GM12875 (cell line): ENCODE results near the gene SLC1A4.
"Not testable (repeated sequence)": the region's sequence is repeated elsewhere in the genome, so short reads cannot be mapped to it uniquely, and the experiment has no call there.

Experiments
- H3K4me3 ChIP-seq: one replicate; pipeline ENCODE4 v1.5.1; 2011; ENCODE audit warnings: low read depth, low read length, control low read depth
- CTCF ChIP-seq: IDR thresholded peaks from 2 replicates; pipeline ENCODE4 v1.5.1; 2011; ENCODE audit warnings: low read depth, mild to moderate bottlenecking, control low read depth, inconsistent platforms, low read length, moderate library complexity, borderline replicate concordance; ENCODE audit not compliant: insufficient read depth

Gene SLC1A4

GRCh38 chr2:64952511-64953482, 36.4 kb upstream of the SLC1A4 start:
- H3K4me3 ChIP-seq: no peak overlapping the region
- no peak for TF ChIP-seq CTCF

- no peak for TF ChIP-seq CTCF
- H3K4me3 ChIP-seq: no peak overlapping the region
These were observed 33.7 kb upstream of the SLC1A4 start for GRCh38 chr2:64955467-64955866.

DNA sequence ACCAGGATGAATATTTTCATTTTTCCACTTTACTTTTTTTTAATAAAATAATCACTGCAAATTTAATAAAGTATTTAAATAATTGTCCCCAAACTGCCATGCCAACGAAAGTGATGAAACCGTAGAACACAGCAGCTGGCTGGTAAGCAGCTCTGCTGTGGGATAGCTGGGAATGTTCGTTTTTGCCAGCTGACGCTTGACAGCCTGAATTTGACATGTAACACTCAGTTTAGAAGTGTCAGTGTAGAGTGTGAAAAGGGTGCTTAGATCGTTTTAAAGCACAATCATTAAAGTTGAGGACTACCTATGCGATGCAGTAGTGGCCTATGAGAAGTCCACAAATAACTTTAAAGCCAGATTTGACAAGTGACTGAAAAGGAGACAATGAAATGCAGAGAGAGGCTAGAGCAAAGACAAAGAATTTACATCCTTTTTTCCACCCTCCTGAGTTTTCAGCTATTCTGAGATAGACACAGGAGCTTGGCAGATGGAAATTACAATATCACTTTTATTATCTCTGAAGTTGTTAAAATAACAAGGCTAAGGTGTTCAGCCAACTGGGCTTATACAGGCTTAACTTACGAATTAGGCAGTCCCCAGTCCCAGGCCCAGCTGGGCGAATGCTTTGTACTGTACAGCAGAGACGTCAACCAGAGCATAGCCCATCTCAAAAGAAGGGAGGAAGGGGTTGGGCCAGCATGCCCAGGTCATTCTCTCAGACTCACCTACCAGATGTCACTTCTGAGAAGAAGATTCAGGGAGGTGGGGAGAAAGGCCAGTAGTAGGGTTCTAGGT, 31.9 kb upstream of the SLC1A4 start:
- H3K4me3 ChIP-seq: no peak overlapping the region
- TF ChIP-seq CTCF: no peak

DNA sequence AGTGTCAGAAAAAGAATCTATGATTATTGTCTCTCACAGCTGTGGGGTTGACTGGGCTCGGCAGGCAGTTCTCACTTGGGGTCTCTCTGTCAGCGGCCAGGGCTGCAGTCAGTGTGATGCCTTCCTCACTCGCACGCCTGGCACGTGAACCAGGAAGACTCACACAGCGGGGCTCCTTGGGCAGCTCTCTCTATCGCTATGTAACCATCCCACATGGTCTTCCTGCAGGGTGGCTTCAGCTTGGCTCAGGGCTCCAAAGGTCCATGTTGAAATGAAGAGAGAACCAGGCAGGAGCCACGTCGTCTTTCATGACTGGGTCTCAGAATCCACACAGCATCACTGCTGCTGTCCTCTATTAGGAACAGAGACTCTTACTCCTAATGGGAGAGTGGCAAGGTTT, 30.6 kb upstream of the SLC1A4 start:
- TF ChIP-seq CTCF: no peak
- no peak overlapping the region for H3K4me3 ChIP-seq

DNA sequence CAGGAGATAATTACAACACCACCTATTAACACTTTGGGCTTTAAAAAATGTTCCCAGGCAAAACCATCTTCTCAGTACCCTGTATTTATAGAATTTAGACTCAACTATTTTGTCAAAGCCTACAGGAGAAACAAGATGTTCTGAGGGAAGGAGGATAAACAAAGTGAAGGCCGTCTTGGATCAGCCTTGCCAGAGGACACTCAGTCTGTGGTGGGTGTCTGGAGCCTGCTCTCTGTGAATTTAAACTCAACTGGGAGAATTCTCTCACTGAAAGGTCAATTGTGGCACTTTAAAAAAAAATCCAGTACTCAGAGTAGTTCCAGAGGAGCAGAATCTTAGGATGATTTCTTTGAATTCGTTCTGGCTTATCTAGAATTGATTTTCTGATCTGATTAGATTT, 28.4 kb upstream of the SLC1A4 start:
- TF ChIP-seq CTCF: no peak
- no peak overlapping the region for H3K4me3 ChIP-seq

- H3K4me3 ChIP-seq: not testable (repeated sequence)
These were observed 26.1 kb upstream of the SLC1A4 start for GRCh38 chr2:64963138-64963537.

DNA sequence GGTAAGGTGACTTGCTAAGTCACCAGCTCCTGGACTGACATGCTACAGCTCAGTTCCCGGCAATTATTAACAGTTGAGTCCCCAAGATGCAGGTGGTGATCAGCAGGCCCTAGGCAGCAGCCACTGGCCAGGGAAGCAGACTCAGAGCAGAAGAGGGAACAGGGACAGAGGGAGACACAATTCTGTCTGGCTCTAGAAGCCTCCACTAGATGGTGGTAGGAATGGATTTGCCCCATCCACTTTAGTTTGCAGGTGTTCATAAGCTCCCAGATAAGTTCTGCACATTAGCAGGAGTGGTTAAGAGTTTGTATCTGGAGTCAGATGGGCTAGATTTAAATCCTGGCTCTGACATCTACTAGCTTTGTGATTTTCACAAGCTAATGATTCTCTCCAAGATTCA, 25.5 kb upstream of the SLC1A4 start:
- no peak for TF ChIP-seq CTCF
- H3K4me3 ChIP-seq: no peak overlapping the region
